ENCODE data around the gene HPN.

- no peak for TF ChIP-seq CTCF (IDR thresholded peaks at IDR 0.05 in 2 of 3, conservative IDR thresholded peaks at IDR 0.05 in 1 of 3; ENCODE audit: control insufficient read depth in 2 of 3, extremely low read depth in 1 of 3, insufficient read depth in 1 of 3, low read depth in 3 of 3, low read length in 3 of 3)
- TF ChIP-seq BACH1 (IDR thresholded peaks at IDR 0.05; ENCODE audit: borderline replicate concordance), result no peak
- no peak for TF ChIP-seq TCF3 (IDR thresholded peaks at IDR 0.05; ENCODE audit: borderline replicate concordance, insufficient read depth, low read depth, low read length)
- TF ChIP-seq MXI1 (IDR thresholded peaks at IDR 0.05; ENCODE audit: low read depth, low read length), result no peak
These were observed 35.1 kb upstream of the HPN start for GRCh38 chr19:35006342-35006998.
